Liver (tissue), 9 donors: ENCODE data around the gene RASGRF2. TPM values are rescaled to one million over a fixed set of nuclear protein-coding genes. Genes with fewer than 3 reads are reported as not detected.

Source experiments
- DNase-seq: peaks from one replicate; pipeline ENCODE4 v3.0.0-alpha.2; 2017; ENCODE audit warnings: low spot score
- H3K27ac ChIP-seq, 2 donors: one replicate each; pipeline ENCODE4 v1.7.0; 2013; ENCODE audit warnings: inconsistent platforms in 2 of 2, low read length in 2 of 2, control low read depth in 1 of 2, low read depth in 1 of 2, mild to moderate bottlenecking in 1 of 2
- H3K27me3 ChIP-seq, 4 donors: one replicate each; pipeline versions ENCODE4 v1.6.1 to v1.7.0; 2013; ENCODE audit warnings: low read length in 3 of 4, inconsistent platforms in 1 of 4, mild to moderate bottlenecking in 1 of 4, moderate library complexity in 1 of 4; ENCODE audit not compliant: control insufficient read depth in 4 of 4, insufficient read depth in 4 of 4
- H3K36me3 ChIP-seq, 4 donors: one replicate each; pipeline versions ENCODE4 v1.6.1 to v1.7.0; 2013; ENCODE audit warnings: low read length in 3 of 4, mild to moderate bottlenecking in 3 of 4, low read depth in 1 of 4, moderate library complexity in 1 of 4; ENCODE audit not compliant: control insufficient read depth in 4 of 4, insufficient read depth in 3 of 4
- H3K4me1 ChIP-seq, 4 donors: one replicate each; pipeline versions ENCODE4 v1.6.1 to v1.7.0; 2013; ENCODE audit warnings: low read length in 3 of 4, mild to moderate bottlenecking in 3 of 4, moderate library complexity in 1 of 4; ENCODE audit not compliant: control insufficient read depth in 4 of 4, insufficient read depth in 4 of 4
- H3K4me3 ChIP-seq, 3 donors: one replicate each; pipeline versions ENCODE4 v1.6.1 to v1.7.0; 2013; ENCODE audit warnings: low read length in 3 of 3, control low read depth in 1 of 3, low read depth in 1 of 3, mild to moderate bottlenecking in 1 of 3
- H3K9ac ChIP-seq, 2 donors: one replicate each; pipeline ENCODE4 v1.7.0; 2013; ENCODE audit warnings: low read length in 2 of 2, mild to moderate bottlenecking in 2 of 2, moderate library complexity in 2 of 2, control low read depth in 1 of 2, low read depth in 1 of 2
- H3K9me3 ChIP-seq, 4 donors: one replicate each; pipeline versions ENCODE4 v1.6.1 to v1.7.0; 2013; ENCODE audit warnings: low read length in 3 of 4; ENCODE audit not compliant: control insufficient read depth in 4 of 4
- ATF3 ChIP-seq: IDR thresholded peaks from 2 replicates; pipeline ENCODE4 v1.6.1; 2016; ENCODE audit warnings: antibody characterized with exemption
- CTCF ChIP-seq: fragments of 150-350 bp; IDR thresholded peaks from 2 replicates; pipeline ENCODE4 v1.5.1; 2017; ENCODE audit warnings: improper control_type of control experiment, low read depth, low read length; ENCODE audit not compliant: missing input control
- EGR1 ChIP-seq, 2 donors: IDR thresholded peaks; 2 replicates each; pipeline ENCODE4 v1.6.1; 2016 to 2018; ENCODE audit warnings: antibody characterized with exemption in 2 of 2, low read depth in 2 of 2
- FOXA1 ChIP-seq: IDR thresholded peaks from 2 replicates; pipeline ENCODE4 v1.6.1; 2016; ENCODE audit warnings: antibody characterized with exemption
- FOXA2 ChIP-seq: IDR thresholded peaks from 2 replicates; pipeline ENCODE4 v1.6.1; 2016; ENCODE audit warnings: antibody characterized with exemption
- GABPA ChIP-seq, 2 donors: IDR thresholded peaks in 1 of 2; conservative IDR thresholded peaks in 1 of 2; 2 replicates each; pipeline ENCODE4 v1.6.1; 2016; ENCODE audit warnings: antibody characterized with exemption in 2 of 2, mild to moderate bottlenecking in 1 of 2, moderate library complexity in 1 of 2
- HNF4A ChIP-seq, 2 donors: conservative IDR thresholded peaks; 2 replicates each; pipeline ENCODE4 v1.6.1; 2016; ENCODE audit warnings: antibody characterized with exemption in 2 of 2, mild to moderate bottlenecking in 2 of 2
- HNF4G ChIP-seq: IDR thresholded peaks from 2 replicates; pipeline ENCODE4 v1.6.1; 2016; ENCODE audit warnings: antibody characterized with exemption
- JUND ChIP-seq, 2 donors: IDR thresholded peaks; 2 replicates each; pipeline ENCODE4 v1.6.1; 2016; ENCODE audit warnings: antibody characterized with exemption in 2 of 2
- MAX ChIP-seq: IDR thresholded peaks from 2 replicates; pipeline ENCODE4 v1.6.1; 2016; ENCODE audit warnings: antibody characterized with exemption
- NR2F2 ChIP-seq: IDR thresholded peaks from 2 replicates; pipeline ENCODE4 v1.6.1; 2016; ENCODE audit warnings: antibody characterized with exemption
- RAD21 ChIP-seq, 2 donors: IDR thresholded peaks; 2 replicates each; pipeline ENCODE4 v1.6.1; 2016; ENCODE audit warnings: antibody characterized with exemption in 2 of 2, mild to moderate bottlenecking in 2 of 2
- REST ChIP-seq: IDR thresholded peaks from 2 replicates; pipeline ENCODE4 v1.6.1; 2016; ENCODE audit warnings: antibody characterized with exemption, mild to moderate bottlenecking
- RXRA ChIP-seq, 2 donors: IDR thresholded peaks; 2 replicates each; pipeline ENCODE4 v1.6.1; 2017 to 2018; ENCODE audit warnings: antibody characterized with exemption in 2 of 2, mild to moderate bottlenecking in 1 of 2
- SP1 ChIP-seq: IDR thresholded peaks from 2 replicates; pipeline ENCODE4 v1.6.1; 2018; ENCODE audit warnings: antibody characterized with exemption, mild to moderate bottlenecking
- TAF1 ChIP-seq: conservative IDR thresholded peaks from 2 replicates; pipeline ENCODE4 v1.6.1; 2016; ENCODE audit warnings: antibody characterized with exemption, mild to moderate bottlenecking
- YY1 ChIP-seq: IDR thresholded peaks from 2 replicates; pipeline ENCODE4 v1.6.1; 2016; ENCODE audit warnings: antibody characterized with exemption, mild to moderate bottlenecking
- ZBTB33 ChIP-seq: IDR thresholded peaks from 2 replicates; pipeline ENCODE4 v1.6.1; 2016; ENCODE audit warnings: antibody characterized with exemption
- WGBS: extraction: QIAGEN DNeasy Blood & Tissue Kit; methylation state at CpG from one replicate; pipeline ENCODE4 v1.1.7; 2013; 5-methylcytosine and 5-hydroxymethylcytosine counted together
- polyA plus RNA-seq, 2 donors: library from polyadenylated mRNA; stranded (reverse) in 1 of 2; unstranded in 1 of 2; fragments of 200-250 nt in 1 of 2; fragments of >200 nt in 1 of 2; fragmentation: Nextera tagmentation in 1 of 2; extraction: Ambion mirVana in 1 of 2; gene quantifications; one replicate each; pipeline versions ENCODE4 v1.2.1 to v1.2.3, GENCODE V29; 2013 to 2015
- total RNA-seq, 2 donors: library from RNA; depleted of rRNA; stranded (reverse); fragments of >200 nt; gene quantifications; one replicate each; pipeline ENCODE4 v1.2.3, GENCODE V29; 2014
- donor health status: healthy.
- donor health status: healthy.
- donor health status: healthy.
- donor health status: healthy.
- donor health status: healthy.

RASGRF2 gene
- total and polyA plus RNA-seq, 4 donors: 0.12 to 3.3 (median 0.23) TPM

- H3K27me3 ChIP-seq: peaks cover 0 to 2% (median 0%) of the 10 kb centered on the region in 4 donors
- WGBS: 96% methylated on average over 1 of the region's 1 CpG
- TF ChIP-seq FOXA2: no peak
- no peaks in the 10 kb centered on the region for H3K9me3 ChIP-seq
- H3K27ac ChIP-seq: no peak overlapping the region
- H3K36me3 ChIP-seq: no peaks in the 10 kb centered on the region
- H3K4me1 ChIP-seq: no peaks in the 10 kb centered on the region
- no peak overlapping the region for H3K9ac ChIP-seq
- no peak for DNase-seq
- H3K4me3 ChIP-seq: no peak overlapping the region
Observed at GRCh38 chr5:80941496-80941895, 18.7 kb upstream of the RASGRF2 start.

GRCh38 chr5:80951366-80951765 is 8.8 kb upstream of the RASGRF2 start:
- H3K9ac ChIP-seq: no peak overlapping the region
- no peaks in the 10 kb centered on the region for H3K4me1 ChIP-seq
- TF ChIP-seq GABPA (IDR thresholded peaks at IDR 0.05 in 1 of 2, conservative IDR thresholded peaks at IDR 0.05 in 1 of 2) (no peak), RAD21 (IDR thresholded peaks at IDR 0.05) (no peak), RXRA (IDR thresholded peaks at IDR 0.05) (no peak), JUND (IDR thresholded peaks at IDR 0.05) (no peak), EGR1 (IDR thresholded peaks at IDR 0.05; ENCODE audit: low read depth in 2 of 2) (no peak), SP1 (no peak), CTCF (no peak), NR2F2 (no peak), YY1 (no peak), FOXA1 (no peak), FOXA2 (no peak), HNF4G (no peak), HNF4A (conservative IDR thresholded peaks at IDR 0.05) (no peak), REST (no peak), MAX (no peak), ZBTB33 (no peak), TAF1 (no peak), ATF3 (no peak)
- 91% methylated on average over 5 of the region's 5 CpGs for WGBS
- H3K27ac ChIP-seq: no peak overlapping the region
- H3K27me3 ChIP-seq: no peaks in the 10 kb centered on the region
- no peaks in the 10 kb centered on the region for H3K36me3 ChIP-seq
- no peaks in the 10 kb centered on the region for H3K9me3 ChIP-seq
- no peak overlapping the region for H3K4me3 ChIP-seq
- no peak for DNase-seq
